Left kidney (tissue), 2 donors: ENCODE measurements around the gene SPRR5. TPM values are rescaled to one million over a fixed set of nuclear protein-coding genes. Genes with fewer than 3 reads are reported as not detected.

Experiments
- DNase-seq: peaks from one replicate; pipeline ENCODE4 v3.0.0-alpha.2; 2013
- polyA plus RNA-seq: library from polyadenylated mRNA; unstranded; fragments of 120-200 nt; gene quantifications from one replicate; pipeline ENCODE4 v1.2.1, GENCODE V29; 2013; ENCODE audit not compliant: insufficient read length

Gene SPRR5
- polyA plus RNA-seq, 1 donor: not detected

GRCh38 chr1:152946248-152946647 lies 758 bp upstream of the SPRR5 start:
- DNase-seq: no peak

- no peak for DNase-seq
These were observed 4.7 kb downstream of the SPRR5 start for GRCh38 chr1:152951711-152952110.

- DNase-seq: no peak
These were observed 6.8 kb downstream of the SPRR5 start for GRCh38 chr1:152953761-152954160.

- no peak for DNase-seq
These were observed 7.4 kb downstream of the SPRR5 start for GRCh38 chr1:152954436-152954835.

- DNase-seq: no peak
These were observed 10.6 kb downstream of the SPRR5 start for GRCh38 chr1:152957561-152957960.

- no peak for DNase-seq
These were observed 12.3 kb downstream of the SPRR5 start for GRCh38 chr1:152959273-152959672.

GRCh38 chr1:152959801-152960451 lies 12.9 kb downstream of the SPRR5 start:
- no peak for DNase-seq

- no peak for DNase-seq
These were observed 13.5 kb downstream of the SPRR5 start for GRCh38 chr1:152960452-152961044.

- DNase-seq: no peak
These were observed 14.4 kb downstream of the SPRR5 start for GRCh38 chr1:152961226-152961891.

GRCh38 chr1:152962876-152963415 lies 15.9 kb downstream of the SPRR5 start:
- no peak for DNase-seq

GRCh38 chr1:152964536-152964935 lies 17.5 kb downstream of the SPRR5 start:
- no peak for DNase-seq

GRCh38 chr1:152965853-152966252 lies 18.8 kb downstream of the SPRR5 start:
- DNase-seq: no peak

- no peak for DNase-seq
These were observed 20.2 kb downstream of the SPRR5 start for GRCh38 chr1:152967201-152967600.

GRCh38 chr1:152968248-152968647 lies 21.2 kb downstream of the SPRR5 start:
- no peak for DNase-seq

GRCh38 chr1:152969036-152969435 lies 22.0 kb downstream of the SPRR5 start:
- DNase-seq: no peak

GRCh38 chr1:152970495-152970894 lies 23.5 kb downstream of the SPRR5 start, which contains the start of gene SPRR4:
Gene SPRR4, plus strand, starts transcription at chr1:152970648. Its CDS starts 1,243 bp downstream, at chr1:152971891.
- DNase-seq: no peak

- DNase-seq: no peak
These were observed 25.3 kb downstream of the SPRR5 start for GRCh38 chr1:152972196-152972886.

- DNase-seq: no peak
These were observed 29.7 kb downstream of the SPRR5 start for GRCh38 chr1:152976688-152977087.

GRCh38 chr1:152977614-152978013 lies 30.6 kb downstream of the SPRR5 start:
- DNase-seq: no peak

- no peak for DNase-seq
These were observed 33.7 kb downstream of the SPRR5 start for GRCh38 chr1:152980676-152981075.

- no peak for DNase-seq
These were observed 34.3 kb downstream of the SPRR5 start for GRCh38 chr1:152981146-152981871.

GRCh38 chr1:152982076-152982475 lies 35.1 kb downstream of the SPRR5 start:
- DNase-seq: no peak
